HFF-Myc (cell line): ENCODE results near the gene BACH2.

Experiments
- DNase-seq: peaks from one replicate; pipeline ENCODE4 v3.0.0-alpha.2; 2011; ENCODE audit warnings: low read depth; ENCODE audit errors: extremely low read depth
- H3K4me3 ChIP-seq: replicated peaks from 2 replicates; pipeline ENCODE4 v1.5.1; 2011; ENCODE audit warnings: low read depth, mild to moderate bottlenecking, control low read depth, low read length
- CTCF ChIP-seq: IDR thresholded peaks from 2 replicates; pipeline ENCODE4 v1.5.1; 2012; ENCODE audit warnings: mild to moderate bottlenecking, low read depth, low read length, control low read depth; ENCODE audit errors: missing control alignments

BACH2 gene

GRCh38 chr6:90328004-90328403, 31.4 kb upstream of the BACH2 start:
- TF ChIP-seq CTCF, result no peak
- no peak for DNase-seq
- no peak overlapping the region for H3K4me3 ChIP-seq

GRCh38 chr6:90326404-90327057, 29.9 kb upstream of the BACH2 start:
- TF ChIP-seq CTCF, result no peak
- no peak for DNase-seq
- no peak overlapping the region for H3K4me3 ChIP-seq

GRCh38 chr6:90323706-90324105, 27.1 kb upstream of the BACH2 start:
- no peak for TF ChIP-seq CTCF
- DNase-seq, result no peak
- H3K4me3 ChIP-seq, result no peak overlapping the region

DNA sequence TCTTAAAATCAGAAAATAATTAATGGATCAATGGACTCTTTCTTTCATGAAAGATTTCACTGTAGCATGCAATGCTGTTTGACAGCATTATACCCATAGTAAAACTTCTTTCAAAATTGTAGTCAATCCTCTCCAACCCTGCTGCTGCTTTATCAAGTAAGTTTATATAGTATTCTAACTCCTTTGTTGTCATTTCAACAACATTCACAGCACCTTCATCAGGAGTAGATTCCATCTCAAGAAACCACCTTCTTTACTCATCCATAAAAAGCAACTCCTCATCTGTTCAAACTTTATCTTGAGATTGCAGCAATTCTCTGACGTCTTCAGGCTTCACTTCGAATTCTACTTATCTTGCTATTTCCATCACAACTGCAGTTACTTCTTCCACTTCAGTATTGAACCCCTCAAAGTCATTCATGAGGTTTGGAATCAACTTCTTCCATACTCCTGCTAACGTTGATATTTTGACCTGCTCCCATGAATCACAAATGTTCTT, 26.4 kb upstream of the BACH2 start:
- no peak for TF ChIP-seq CTCF
- DNase-seq, result no peak

DNA sequence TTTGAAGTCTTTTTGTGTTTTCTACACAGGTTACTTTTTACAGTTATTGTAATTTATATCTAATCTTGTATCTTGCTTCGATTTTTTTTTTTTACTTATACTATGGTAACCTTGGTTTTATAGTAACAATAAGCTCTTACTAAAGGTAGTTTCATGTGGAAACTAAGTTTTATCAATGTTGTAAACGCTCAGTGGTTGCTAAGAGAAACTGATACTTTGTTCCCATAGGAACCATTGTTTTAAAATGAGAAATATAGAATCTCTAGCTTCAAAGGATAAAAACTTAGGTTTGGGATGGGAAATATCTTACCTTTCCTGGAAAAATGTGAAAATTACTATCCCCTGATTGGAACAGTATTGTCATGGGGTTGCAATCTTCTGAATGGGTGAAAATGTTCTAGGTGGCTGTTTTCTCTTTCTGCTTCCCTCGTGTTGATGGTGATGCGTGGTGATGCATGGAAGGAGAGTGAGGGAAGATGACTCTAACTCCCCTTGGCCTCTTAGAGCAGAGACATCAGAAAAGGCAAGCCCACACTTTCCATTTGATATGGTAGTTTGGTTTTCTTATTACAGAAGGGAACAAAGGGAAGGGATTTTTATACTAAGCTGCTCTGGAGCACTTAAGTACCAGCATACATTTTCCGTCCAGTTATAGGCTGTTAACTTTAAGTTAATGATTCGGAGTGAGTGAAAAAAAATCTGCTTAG, 23.5 kb upstream of the BACH2 start:
- H3K4me3 ChIP-seq, result no peak overlapping the region
- DNase-seq, result no peak
- no peak for TF ChIP-seq CTCF

More for the DNA sequence above, 26.4 kb upstream of the BACH2 start:
- H3K4me3 ChIP-seq, result no peak overlapping the region

GRCh38 chr6:90319044-90319443, 22.4 kb upstream of the BACH2 start:
- peak; percentile 41 for DNase-seq
- no peak overlapping the region for H3K4me3 ChIP-seq
- no peak for TF ChIP-seq CTCF
